ENCODE measurements around the gene MYO9A. TPM values are rescaled to one million over a fixed set of nuclear protein-coding genes. Genes with fewer than 3 reads are reported as not detected.
A peak's percentile ranks its signal among the peaks of the same experiment; 100 is the strongest.

MYO9A gene, protein sequence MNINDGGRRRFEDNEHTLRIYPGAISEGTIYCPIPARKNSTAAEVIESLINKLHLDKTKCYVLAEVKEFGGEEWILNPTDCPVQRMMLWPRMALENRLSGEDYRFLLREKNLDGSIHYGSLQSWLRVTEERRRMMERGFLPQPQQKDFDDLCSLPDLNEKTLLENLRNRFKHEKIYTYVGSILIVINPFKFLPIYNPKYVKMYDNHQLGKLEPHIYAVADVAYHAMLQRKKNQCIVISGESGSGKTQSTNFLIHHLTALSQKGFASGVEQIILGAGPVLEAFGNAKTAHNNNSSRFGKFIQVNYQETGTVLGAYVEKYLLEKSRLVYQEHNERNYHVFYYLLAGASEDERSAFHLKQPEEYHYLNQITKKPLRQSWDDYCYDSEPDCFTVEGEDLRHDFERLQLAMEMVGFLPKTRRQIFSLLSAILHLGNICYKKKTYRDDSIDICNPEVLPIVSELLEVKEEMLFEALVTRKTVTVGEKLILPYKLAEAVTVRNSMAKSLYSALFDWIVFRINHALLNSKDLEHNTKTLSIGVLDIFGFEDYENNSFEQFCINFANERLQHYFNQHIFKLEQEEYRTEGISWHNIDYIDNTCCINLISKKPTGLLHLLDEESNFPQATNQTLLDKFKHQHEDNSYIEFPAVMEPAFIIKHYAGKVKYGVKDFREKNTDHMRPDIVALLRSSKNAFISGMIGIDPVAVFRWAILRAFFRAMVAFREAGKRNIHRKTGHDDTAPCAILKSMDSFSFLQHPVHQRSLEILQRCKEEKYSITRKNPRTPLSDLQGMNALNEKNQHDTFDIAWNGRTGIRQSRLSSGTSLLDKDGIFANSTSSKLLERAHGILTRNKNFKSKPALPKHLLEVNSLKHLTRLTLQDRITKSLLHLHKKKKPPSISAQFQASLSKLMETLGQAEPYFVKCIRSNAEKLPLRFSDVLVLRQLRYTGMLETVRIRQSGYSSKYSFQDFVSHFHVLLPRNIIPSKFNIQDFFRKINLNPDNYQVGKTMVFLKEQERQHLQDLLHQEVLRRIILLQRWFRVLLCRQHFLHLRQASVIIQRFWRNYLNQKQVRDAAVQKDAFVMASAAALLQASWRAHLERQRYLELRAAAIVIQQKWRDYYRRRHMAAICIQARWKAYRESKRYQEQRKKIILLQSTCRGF (N-terminal part only)
- total RNA-seq (2014; rRNA removed; shearing (Covaris generic)) = 6.7 and 14.0 TPM in 2 replicates

DNA sequence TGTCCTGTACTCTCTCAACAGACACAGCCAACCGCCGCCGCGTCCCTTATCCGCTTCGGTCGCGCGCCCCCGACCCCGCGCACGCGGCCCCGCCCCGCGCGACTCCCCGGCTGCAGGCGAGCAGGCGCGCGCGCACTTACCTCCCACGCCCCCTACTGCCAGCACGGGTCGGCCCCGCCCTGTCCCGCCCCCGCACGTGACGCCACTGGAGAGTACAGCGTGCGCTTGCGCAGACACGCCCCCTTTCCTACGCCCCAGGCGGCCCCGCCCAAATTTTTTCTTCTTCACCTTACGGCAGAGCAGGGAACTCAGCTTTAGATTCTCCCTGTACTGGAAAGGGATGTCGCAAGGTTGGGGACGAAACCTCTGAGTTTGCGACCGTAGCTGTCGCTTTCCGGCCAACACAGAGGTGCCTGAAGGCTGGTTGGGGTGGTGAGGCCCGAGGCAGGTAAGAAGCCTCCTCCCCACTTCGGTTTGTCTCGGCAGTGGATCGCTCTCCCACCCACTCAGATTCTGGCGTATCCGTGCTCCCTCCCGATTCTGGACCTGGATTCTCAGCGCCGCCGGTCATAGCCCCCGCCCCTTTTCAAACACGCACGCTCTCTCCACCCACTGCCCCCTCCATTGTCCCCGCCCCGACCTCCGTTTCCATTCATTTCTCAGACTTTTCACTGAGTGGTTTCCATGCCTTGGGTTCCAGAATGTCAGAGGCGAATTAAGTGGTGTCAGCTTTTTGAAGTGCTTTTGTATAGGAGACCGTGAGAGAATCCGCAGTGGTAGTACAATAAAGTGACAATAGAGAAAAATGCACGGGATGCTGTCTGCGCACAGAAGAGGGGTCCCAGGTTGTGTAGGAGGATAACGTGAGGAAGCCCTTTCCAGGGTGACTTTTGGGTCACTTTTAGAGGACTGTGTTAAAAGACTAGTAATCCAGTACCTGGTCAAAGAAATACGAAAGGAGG, at the start of gene MYO9A, which contains the start of gene SENP8:
MYO9A (minus strand) TSS at position 134 of the 962 bp plus-strand sequence. CDS start 71,587 bp downstream, outside the sequence.
SENP8 (plus strand) TSS at position 387 of the 962 bp plus-strand sequence. CDS start 21,221 bp downstream, outside the sequence.
- DNase-seq (ENCODE audit: low read depth) = peak; percentile 98

DNA sequence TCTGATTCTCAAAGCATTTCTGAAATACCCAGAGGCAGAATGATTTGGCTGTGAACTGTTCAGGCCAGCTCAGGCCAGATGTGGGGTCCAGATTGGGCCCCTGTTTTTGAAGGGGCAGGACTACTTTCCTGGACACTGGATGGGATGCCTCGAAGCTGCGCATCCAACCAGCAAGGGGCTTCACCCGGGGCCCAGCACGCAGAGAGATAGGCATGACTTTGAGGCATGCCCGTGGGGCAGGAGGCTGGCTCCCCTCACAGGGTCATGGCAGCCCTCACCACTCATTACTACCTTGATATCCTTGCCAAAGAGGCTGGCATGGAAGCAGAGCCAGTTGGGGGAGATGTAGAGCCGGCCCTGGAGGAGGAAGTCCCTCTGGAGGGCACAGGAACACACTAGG, 49.5 kb upstream of the MYO9A start:
- no peak for DNase-seq (ENCODE audit: low read depth)

DNA sequence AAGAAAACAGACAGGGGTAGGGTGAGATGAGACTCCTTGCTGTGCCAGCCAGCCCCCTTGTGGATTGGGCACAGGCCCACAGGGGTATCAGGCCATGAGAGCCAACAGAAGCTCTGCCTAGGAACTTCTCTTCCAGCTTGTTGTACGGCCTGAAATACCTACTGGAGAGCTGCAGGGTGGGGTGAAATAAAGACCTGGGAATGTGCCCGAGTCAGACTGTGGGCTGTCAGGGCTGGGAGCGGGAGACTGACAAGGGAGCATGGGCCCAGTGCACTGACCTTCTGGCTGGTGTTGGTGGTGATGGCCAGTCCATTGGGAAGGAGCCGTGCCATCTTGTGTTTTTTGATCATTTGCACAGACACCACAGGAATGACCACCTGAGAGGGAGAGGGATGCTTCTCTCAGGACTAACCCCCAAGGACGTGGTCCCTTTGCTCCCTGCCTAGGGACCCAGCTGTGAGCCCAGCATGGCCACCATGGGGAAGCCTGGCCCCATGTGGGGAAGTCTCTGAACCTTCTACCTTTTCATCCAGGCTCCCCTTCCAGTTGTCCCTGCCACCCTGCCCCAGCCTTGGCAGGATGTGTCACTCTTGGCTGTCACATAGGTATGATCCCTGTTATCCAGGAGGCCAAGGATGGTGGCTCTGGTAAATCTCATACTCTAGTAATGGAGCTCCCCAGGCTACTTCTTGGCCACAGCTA, 48.9 kb upstream of the MYO9A start:
- no peak for DNase-seq (ENCODE audit: low read depth)

DNA sequence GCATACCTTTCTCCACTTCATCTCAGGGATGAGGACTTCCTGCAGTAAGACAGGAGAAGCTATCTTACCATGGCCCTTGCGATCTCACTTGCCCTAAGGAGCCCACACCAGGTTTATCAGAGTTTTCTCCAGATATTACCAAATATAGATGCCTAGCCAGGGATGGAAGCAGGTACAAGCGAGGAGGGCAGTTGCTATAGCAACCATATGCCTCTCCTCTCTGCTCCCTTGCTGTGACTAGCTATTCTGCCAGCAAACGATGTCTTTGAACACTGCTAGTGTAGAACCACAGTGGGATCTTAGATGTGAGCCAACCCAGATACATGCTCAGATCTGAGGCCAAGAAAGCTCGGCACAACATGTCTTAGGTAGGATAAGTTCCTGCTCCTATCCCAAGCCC, 45.8 kb upstream of the MYO9A start:
- no peak for DNase-seq (ENCODE audit: low read depth)

DNA sequence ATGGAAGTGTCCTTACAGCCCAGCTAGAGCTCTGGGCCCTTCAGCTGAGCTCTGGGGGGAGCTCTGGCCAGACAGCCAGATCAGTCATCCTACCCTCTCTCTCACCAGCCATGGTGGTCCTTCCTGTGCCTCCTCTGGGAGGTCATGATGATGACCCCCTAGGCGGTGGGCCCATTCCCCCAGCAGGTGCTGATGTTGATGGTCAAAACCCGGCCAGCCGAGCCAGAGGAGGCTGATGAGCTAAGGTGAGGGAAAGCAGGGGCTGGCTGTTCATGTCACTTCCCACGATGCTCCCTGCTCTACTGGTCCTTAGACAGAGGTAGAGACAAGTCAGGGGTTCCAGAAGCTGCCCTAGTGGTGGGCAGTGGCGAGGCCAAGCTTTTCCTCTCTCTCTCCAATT, 44.6 kb upstream of the MYO9A start:
- DNase-seq (ENCODE audit: low read depth) = no peak

DNA sequence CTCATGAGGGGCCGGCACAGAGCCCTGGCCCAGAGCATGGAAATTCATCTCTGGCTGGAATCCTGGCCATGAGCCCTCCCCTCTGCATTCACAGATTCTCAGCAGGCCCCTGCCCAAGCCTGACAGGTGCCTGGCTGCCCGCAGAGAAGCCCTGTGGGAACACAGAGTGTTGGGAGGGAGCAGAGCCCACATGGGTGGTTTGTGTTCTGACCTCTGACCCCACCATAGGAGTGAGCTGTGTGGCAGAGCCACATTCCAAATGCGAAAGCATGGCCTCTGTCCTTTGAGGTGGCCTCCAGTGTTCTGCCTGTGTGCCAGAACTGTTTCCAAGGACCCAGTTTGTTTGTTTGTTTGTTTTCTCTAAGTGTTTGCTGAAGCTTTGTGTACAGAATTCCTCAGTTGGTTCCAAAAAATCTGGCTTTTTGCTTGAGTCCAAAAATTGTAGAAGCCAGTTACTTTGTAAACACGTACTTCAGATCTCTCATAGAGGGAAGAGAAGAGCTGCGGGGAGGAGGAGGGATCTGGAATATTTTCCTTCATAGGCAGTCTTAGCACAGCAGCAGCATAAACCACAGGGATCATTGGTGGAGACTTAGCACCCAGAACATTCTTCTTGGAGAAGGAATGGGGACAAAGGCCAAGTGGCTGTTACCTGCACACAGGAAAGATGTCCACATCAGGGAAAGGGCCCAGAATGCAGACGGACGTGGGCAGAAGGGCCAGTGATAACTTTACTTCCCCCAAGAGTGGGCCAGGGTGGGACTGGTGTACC, 43.6 kb upstream of the MYO9A start:
- DNase-seq (ENCODE audit: low read depth) = no peak

DNA sequence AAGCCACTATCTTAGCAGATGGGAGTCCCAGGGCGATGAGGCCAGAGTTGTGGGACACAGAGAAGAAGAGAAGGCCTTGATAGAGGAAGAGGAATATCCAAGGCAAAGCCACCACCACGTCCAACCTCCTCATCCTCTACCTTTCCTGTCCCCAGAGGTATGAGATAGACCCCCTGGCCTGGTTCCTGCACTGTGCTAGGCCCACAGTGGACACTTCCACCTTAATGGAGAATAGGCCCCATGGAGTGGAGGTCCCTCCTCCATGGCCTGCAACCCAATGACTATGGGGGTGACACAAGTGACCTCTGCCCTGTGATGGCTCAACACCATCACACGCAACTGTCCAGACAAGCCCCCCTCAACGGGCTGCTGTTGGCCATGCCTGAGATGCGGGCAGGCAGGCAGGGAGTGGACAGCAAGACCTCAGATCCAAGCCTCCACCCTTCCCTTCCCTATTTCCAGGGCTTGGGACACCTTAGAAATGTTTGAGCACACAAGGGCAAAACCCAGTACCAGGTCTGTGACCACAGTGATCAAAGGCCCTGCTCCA, 42.8 kb upstream of the MYO9A start:
- DNase-seq (ENCODE audit: low read depth) = no peak

DNA sequence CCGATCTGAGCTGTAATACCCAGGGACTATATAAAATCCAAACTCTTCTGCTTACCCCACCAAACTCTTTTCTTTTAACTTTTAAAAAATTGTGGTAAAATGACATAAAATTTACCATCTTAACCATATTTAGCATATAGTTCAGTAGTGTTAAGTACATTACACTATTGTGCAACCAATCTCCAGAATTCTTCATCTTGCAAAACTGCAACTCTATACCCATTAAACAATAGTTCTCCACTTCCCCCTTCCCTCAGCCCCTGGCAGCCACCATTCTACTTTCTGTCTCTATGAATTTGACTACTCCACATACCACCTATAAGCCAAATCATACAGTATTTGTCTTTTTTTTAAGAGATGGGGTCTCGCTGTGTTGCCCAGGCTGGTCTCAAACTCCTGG, 39.0 kb upstream of the MYO9A start:
- no peak for DNase-seq (ENCODE audit: low read depth)

DNA sequence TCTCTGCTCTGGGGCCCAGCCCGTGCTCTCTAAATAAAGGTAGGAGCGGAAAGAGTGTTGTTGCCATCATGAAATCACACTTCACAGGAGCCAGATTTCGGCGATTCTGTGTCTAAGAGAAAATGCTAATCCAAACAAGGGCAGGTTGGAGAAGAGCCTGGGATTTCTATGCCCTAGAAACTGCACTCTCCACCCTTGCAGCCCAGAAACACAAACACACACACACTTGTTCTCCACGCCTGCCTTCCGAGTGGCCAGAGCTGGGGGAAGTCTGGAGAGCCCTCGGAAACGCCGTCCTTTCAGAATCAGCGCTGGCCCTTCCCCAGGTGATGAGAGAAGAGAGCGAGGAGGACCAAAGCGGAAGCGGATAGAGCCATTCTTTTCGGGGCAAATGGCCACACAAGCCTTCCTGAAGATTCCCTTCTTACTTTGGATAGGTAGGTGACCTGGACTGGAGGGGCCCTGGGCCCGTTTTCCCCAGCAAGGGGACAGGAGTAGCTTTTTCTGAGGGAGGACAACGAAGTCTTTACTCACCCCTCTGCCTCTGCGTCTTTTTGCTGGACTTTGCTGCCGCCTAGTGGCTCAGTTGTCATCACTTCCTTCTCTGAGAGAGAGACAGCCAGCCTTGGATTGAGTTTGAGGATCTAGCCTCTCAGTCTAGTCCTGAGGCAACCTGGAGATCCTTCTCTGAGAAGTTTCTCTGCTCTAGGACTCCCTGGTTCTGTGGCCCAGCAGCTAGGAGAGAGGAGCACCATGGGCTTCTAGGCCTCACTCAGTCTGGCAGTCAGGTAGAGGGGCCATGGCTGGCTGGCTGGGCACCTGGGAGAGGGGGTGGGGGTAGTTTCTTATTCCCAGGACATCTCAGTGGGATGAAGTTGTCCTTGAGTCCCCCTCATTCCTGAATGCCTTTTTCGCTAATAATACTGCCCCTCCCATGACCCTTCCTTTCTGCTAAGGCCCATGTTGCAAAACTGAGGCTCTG, 38.0 kb upstream of the MYO9A start:
- DNase-seq (ENCODE audit: low read depth) = peak; percentile 81

DNA sequence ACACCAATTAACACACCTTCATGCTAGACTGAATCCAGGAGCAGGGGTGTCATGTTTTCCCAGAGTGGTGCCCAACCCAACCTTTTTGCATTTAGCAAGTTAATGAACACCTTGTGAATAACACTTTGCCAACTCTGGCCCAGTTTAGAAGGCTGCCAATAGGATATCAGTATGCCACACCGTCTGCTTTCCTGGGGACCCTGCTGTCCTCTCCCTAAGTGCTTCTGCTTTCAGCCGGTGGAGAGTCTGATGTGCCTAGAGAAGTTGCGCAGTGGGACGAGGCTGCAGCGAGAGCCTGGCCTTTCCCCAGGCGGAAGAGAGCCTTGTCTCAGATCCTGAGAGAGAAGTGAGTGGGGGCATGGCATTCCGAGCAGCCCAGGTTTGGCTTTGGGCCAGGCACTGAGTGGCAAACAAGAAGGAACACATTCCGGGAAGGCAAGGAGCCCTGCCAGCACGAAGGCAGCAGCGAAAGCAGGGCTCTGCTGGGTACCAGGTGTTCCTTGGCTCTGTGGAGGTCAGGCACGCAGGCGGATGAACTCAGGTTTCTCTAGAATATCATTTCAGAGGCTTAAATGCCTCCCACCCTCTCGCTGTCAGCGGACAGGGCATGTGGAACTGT, 37.2 kb upstream of the MYO9A start:
- peak; percentile 73 for DNase-seq (ENCODE audit: low read depth)

DNA sequence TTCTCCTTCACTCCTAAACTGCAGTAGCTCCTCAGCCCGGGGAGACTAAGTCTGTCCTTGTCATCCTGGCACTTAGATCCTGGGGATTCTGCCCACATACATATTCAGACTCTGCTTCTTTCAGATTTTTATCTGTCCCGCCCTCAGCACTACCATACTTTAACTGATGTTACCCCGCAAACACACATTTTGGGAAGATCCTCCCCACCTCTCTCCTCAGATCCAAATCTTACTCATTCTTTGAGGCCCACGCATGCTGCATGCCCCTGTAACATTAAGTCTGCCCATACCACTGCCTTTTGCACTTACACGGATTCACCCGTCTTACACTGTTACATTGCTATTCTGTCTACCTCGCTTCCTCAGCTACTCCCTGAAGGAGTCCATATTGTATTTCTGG, 36.4 kb upstream of the MYO9A start:
- no peak for DNase-seq (ENCODE audit: low read depth)

DNA sequence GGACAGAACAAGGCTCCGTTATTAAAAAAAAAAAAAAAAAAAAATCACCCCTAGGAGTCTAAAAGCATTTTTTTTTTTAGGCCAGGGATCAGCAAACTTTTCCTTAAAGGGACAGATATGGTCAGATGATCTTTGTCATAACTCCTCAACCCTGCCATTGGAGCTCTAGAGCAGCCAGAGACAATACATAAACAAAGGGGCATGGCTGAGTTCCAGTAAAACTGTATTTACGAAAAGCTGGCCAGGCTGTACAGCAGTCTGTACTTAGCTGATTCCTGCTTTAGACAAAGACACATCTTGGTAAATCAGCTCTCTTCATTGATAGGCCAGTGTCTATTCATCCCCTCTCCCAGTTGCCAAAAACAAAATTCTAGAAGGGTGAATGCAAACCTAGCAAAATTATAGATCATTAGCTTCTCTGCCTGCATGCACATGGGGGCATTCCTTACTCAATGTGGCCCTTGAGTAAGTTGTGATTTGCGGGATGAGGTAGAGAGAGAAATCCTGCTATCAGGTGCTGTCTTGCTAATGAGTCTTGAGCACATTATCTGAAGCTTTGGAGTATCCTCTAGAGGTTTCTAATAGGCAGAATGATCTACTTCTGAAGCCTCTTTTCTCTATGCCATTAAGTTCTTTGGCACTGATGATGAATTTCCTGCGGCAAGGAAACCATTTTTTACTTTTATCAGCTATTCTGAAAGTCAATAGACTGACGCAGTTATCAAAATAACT, 35.5 kb upstream of the MYO9A start:
- DNase-seq (ENCODE audit: low read depth) = no peak

DNA sequence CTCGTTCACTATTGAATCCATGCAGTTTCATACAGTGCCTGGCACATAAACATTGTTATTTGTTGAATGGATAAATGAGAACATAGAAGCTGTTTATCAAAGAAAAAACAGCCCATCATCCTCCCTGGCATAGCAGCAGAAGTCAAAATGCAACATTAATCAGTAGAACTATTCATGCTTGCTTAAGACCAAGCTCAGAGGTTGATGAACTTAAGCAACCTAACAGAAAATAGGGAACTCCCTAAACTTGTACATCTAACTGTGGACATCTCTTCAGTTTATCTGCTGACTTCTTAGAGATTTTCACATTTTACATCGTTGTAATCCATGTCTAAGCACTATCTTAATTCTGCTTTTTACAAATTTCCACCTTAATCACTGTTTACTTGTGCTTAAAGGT, 29.5 kb upstream of the MYO9A start:
- no peak for DNase-seq (ENCODE audit: low read depth)

DNA sequence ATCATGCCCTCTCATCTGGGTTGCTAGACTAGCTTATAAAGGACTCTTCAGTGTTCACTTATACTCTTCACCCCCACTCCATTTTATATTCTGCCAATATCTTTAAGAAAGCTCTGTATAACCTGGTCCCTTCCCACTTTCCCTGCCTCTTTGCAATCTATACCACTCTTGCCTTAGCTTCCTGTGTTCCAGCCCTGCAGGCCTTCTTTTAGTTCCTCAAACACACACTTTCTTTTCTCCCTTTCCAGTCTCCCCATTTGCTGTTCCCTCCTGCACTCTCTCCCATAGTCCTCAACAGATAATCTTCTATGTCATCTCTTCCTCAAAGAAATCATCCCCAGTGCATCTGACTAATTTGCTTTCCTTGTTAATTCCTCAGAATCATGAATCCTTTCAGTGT, 29.0 kb upstream of the MYO9A start:
- no peak for DNase-seq (ENCODE audit: low read depth)

DNA sequence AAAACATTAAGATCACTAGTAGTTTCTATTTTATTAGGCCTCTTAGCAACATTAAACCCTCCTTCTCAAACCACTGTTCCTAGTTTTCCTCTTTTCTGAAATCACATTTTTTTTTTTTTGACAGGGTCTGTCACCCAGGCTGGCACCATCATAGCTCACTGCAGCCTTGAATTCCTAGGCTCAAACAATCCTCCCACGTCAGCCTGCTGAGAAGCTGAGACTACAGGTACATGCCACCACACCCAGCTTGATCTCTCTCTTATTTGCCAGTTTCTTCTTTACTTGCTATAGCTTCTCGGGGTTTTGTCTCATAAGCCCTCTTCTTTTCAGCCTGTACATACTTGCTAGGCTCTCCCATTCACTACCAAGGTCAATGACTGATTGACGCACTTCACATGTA, 28.3 kb upstream of the MYO9A start:
- DNase-seq (ENCODE audit: low read depth) = no peak

DNA sequence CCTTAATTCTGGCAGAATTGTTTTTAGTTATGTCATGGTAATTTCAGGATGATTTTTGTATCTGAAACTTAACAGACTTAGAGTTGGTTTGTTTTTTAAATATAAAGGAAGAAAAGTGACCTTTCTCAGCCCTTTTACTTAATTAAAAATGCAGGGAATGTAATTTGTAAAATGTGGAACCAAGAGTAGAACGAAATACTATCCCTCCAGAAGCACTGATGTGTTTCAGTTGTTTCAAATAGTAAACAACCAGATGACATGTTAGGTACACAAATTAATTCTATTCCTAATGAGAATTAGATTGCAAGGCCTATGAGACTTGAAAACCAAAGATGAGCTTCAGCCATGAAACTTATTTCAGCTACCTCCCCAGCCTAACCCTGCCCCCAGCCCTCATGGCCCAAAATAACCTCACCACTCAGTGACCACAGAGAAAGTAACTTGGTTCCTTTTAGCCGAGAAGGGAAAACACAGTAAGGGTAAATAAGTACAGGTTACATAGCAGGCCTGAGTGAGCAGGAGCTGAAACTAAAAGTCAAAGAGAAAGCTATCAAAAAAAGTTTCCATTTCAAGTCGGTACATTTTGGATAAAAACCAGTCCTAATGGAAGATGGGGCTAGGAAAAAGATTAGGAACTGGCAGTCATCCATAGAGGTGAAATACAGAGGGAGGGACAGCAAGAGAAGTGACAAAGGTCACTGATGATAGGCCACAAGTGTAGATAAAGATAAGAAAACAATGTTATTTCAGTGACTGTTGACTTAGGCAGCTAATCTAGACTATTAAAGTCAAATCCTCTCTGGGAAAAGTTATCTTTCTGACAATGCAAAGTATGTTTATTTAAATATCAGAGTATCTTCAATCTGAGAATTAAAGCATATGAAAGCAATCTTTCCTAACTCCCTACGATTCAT, 23.5 kb upstream of the MYO9A start:
- DNase-seq (ENCODE audit: low read depth) = no peak
